AG08395 (cell line): ENCODE results near the gene RAB31.
"Not testable (repeated sequence)": the region's sequence is repeated elsewhere in the genome, so short reads cannot be mapped to it uniquely, and the experiment has no call there.

ENCODE experiments used
- DNase-seq: peaks from one replicate; pipeline ENCODE4 v3.0.0; 2012; ENCODE audit warnings: mixed read lengths, low spot score

The RAB31 gene

GRCh38 chr18:9842448-9842847, 134.3 kb downstream of the RAB31 start:
- DNase-seq = no peak

GRCh38 chr18:9845256-9845655, 137.2 kb downstream of the RAB31 start:
- DNase-seq = no peak

- no peak for DNase-seq
Measured at GRCh38 chr18:9846162-9846925, 138.2 kb downstream of the RAB31 start.

- no peak for DNase-seq
Measured at GRCh38 chr18:9848170-9848879, 140.2 kb downstream of the RAB31 start.

- DNase-seq = no peak
Measured at GRCh38 chr18:9849407-9850283, 141.5 kb downstream of the RAB31 start.

- no peak for DNase-seq
Measured at GRCh38 chr18:9850309-9850708, 142.2 kb downstream of the RAB31 start.

GRCh38 chr18:9851511-9851910, 143.4 kb downstream of the RAB31 start:
- no peak for DNase-seq

GRCh38 chr18:9852266-9853081, 144.4 kb downstream of the RAB31 start:
- no peak for DNase-seq

GRCh38 chr18:9854801-9855676, 146.9 kb downstream of the RAB31 start:
- no peak for DNase-seq

GRCh38 chr18:9855681-9856080, 147.6 kb downstream of the RAB31 start:
- no peak for DNase-seq

- no peak for DNase-seq
Measured at GRCh38 chr18:9856092-9856491, 148.0 kb downstream of the RAB31 start.

GRCh38 chr18:9857479-9857998, 149.4 kb downstream of the RAB31 start:
- not testable (repeated sequence) for DNase-seq

- DNase-seq = no peak
Measured at GRCh38 chr18:9858642-9859041, 150.5 kb downstream of the RAB31 start.

GRCh38 chr18:9859232-9859631, 151.1 kb downstream of the RAB31 start:
- DNase-seq = no peak

GRCh38 chr18:9860682-9861081, 152.6 kb downstream of the RAB31 start:
- no peak for DNase-seq

GRCh38 chr18:9861157-9861556, 153.1 kb downstream of the RAB31 start:
- no peak for DNase-seq

GRCh38 chr18:9861933-9862332, 153.8 kb downstream of the RAB31 start:
- DNase-seq = no peak

- no peak for DNase-seq
Measured at GRCh38 chr18:9862686-9863085, 154.6 kb downstream of the RAB31 start.

- no peak for DNase-seq
Measured at GRCh38 chr18:9863282-9863681, 155.2 kb downstream of the RAB31 start.

- no peak for DNase-seq
Measured at GRCh38 chr18:9865764-9866490, 157.8 kb downstream of the RAB31 start.
